KOPT-K1 (cell line): ENCODE measurements around the gene SERHL2.
"Not testable (repeated sequence)": the region's sequence is repeated elsewhere in the genome, so short reads cannot be mapped to it uniquely, and the experiment has no call there.

ENCODE experiments used
- H3K27ac ChIP-seq: fragments of 200-600 bp; sonication (generic); 2 replicates; pipeline ENCODE4 v1.5.1; 2016; ENCODE audit warnings: antibody characterized with exemption, mild to moderate bottlenecking, low read depth, low read length; ENCODE audit not compliant: poor library complexity, severe bottlenecking
- H3K36me3 ChIP-seq: fragments of 200-600 bp; sonication (generic); 2 replicates; pipeline ENCODE4 v1.5.1; 2017; ENCODE audit warnings: antibody characterized with exemption, mild to moderate bottlenecking, low read length, moderate library complexity; ENCODE audit not compliant: insufficient read depth
- H3K9me3 ChIP-seq: fragments of 200-600 bp; sonication (generic); 2 replicates; pipeline ENCODE4 v1.5.1; 2017; ENCODE audit warnings: antibody characterized with exemption, low read length, mild to moderate bottlenecking; ENCODE audit not compliant: insufficient read depth, poor library complexity, severe bottlenecking

SERHL2 gene

DNA sequence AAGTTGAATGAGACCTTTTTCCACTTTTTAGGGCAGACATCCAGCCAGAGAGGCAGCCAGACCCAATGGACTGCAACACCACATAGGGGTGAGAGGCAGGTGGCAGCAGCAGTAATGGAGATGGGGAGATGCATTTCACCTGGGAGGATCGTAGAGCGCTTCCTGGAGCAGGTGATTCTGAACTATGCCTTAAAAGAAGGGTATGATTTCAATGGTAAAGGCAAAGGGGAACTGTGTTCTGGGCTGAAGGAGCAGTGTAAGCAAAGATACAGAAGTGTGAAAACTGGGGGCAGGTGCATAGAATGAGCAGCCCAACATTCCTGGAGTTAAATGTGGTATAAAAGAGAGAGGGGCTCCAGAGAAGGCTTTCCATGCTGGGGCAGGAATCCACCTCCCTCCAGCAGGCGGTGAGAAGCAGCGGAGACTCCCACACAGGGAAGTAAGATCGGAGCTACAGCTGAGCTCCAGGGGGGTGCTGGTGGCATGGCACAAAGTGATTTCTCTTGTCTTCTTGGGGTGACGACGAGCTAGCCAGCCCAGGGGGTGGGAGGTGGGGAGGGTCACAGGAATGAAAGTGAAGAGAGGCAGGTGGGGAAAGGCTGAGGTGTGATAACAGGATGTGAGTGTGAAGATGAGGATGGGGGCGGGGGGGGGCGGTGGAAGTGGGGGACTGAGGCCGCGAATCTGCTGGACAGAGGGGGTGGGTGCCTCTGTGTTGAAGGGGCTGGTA is 4.3 kb upstream of the SERHL2 start:
- H3K27ac ChIP-seq, result peak overlapping the region; percentile 89
- H3K36me3 ChIP-seq, result no peaks in the 10 kb centered on the region
- no peaks in the 10 kb centered on the region for H3K9me3 ChIP-seq

DNA sequence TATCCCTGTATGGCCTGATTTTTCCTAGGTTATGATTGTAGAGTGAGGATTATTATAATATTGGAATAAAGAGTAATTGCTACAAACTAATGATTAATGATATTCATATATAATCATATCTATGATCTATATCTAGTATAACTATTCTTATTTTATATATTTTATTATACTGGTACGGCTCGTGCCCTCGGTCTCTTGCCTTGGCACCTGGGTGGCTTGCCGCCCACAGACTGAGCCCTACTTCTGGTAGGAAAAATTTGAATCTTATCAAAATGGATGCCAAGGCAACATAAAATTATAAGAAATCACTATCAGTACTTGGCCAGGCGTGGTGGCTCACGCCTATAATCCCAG is 1.5 kb upstream of the SERHL2 start:
- H3K27ac ChIP-seq, result peak overlapping the region; percentile 89
- H3K36me3 ChIP-seq, H3K9me3 ChIP-seq: not testable (repeated sequence)

DNA sequence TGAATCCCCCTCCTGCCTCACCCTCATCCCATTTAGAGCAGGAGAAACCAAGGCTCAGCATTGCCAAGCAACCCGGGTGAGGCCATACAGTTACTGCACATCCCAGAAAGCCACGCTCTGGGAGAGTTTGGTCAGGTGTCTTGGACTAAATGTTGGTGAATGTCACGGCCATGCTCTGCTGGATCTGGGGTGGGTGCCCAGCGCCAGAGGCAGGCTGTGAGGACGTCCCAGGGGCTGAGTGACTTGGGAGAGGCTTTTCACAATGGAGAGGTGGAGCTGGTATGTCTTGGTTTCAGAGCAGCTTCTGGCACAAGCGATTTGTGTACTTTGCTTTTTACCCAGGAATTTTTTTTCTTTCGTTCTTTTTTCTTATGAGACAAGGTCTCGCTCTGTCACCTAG is 6.6 kb downstream of the SERHL2 start:
- Histone ChIP-seq H3K36me3 (peaks cover 54% of the 10 kb centered on the region), H3K27ac (peak overlapping the region; percentile 37), H3K9me3 (no peaks in the 10 kb centered on the region)

DNA sequence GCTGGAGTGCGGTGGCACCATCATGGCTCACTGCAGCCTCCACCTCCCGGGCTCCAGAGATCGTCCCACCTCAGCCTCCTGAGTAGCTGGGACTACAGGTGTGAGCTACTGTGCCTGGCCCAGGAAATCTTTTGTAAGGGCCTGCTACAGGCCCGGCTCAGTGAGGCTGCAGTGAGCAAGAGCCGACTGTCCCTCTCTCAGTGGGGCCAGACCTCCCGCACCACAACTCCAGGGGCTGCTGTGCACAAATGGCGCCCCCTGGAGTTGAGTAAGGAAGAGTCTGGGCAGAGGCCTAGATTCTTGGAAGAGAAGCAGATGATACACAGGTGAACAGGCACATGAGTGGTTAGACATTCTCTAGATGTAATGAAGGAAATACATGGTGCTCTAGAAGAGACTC is 7.0 kb downstream of the SERHL2 start:
- H3K9me3 ChIP-seq, result no peaks in the 10 kb centered on the region
- peaks cover 58% of the 10 kb centered on the region for H3K36me3 ChIP-seq
- peak overlapping the region; percentile 37 for H3K27ac ChIP-seq

DNA sequence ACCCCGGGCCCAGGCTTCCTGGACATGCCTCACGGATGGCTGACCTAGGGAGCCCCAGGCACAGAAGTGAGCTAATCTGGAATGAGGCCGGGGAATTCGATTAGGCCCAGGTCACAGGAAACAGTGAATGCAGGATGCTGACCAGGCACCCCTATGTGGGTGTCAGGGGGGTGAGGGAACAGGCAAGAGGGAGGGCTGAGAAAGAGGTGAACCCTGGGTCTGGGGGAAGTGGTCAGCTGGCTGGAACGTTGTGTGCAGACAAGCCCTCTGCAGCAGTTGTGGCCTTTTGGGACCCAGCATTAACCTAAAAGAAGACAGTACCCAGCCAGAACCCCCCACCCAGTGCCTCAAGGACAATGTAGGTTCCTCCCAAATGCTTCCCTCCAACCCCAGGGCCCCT is 8.1 kb downstream of the SERHL2 start:
- no peaks in the 10 kb centered on the region for H3K9me3 ChIP-seq
- peak overlapping the region; percentile 67 for H3K27ac ChIP-seq

DNA sequence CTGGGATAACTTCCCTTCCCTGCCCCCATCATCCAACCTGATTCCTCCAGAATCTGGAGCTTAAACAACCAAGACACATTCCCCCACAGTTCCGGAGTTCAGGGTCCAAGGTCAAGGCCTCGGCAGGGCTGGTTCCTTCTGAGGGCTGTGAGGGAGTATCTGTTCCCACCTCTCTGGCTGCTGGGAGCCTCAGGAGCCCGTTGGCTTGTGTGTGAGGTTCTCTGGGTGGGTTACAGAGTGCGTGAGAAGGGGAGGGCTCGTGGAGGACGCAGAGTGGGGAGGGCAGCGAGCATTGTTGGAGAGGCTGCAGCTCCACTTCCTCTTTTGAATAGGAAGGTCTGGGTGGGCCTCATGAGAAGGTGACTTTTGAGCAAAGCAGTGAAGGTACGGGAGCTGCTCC is 8.5 kb downstream of the SERHL2 start:
- peaks cover 67% of the 10 kb centered on the region for H3K36me3 ChIP-seq
- H3K9me3 ChIP-seq, result no peaks in the 10 kb centered on the region
- H3K27ac ChIP-seq, result peak overlapping the region; percentile 67

More for the DNA sequence above, 8.1 kb downstream of the SERHL2 start:
- H3K36me3 ChIP-seq, result peaks cover 67% of the 10 kb centered on the region

DNA sequence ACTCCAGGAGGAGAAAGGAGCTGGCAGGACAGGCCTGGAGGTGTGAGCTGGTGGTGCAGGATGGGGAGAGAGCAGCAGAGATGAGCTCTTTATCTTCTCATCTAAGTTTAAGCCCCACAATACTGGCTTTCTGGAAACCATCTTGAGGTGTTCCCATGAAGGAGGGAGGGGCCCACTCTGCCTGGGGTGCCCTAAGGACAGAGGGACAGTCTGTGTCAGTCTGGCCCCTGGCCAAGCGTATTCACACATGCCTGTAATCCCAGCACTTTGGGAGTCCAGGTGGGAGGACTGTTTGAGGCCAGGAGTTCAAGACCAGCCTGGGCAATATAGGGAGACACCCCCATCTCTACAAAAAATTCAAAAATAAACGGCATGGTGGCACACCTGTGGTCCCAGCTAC is 8.9 kb downstream of the SERHL2 start:
- peaks cover 67% of the 10 kb centered on the region for H3K36me3 ChIP-seq
- H3K9me3 ChIP-seq, result no peaks in the 10 kb centered on the region
- H3K27ac ChIP-seq, result peak overlapping the region; percentile 67

DNA sequence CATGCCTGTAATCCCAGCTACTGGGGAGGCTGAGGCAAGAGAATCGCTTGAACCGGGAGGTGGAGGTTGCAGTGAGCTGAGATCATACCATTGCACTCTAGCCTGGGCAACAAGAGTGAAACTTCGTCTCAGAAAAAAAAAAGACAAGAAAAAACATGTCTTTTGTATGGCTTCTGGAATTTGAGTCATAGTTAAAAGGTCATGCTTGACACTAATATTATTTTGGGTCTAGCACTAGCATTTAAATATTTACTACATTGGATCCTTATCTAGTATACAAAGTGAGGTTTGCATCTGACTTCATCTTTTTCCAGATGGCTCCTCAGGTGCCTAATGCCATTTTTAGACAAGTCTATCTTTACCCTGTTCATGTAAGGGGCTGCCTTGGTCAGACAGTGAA is 10.2 kb downstream of the SERHL2 start:
- H3K9me3 ChIP-seq, H3K27ac ChIP-seq: not testable (repeated sequence)
- H3K36me3 ChIP-seq, result peaks cover 79% of the 10 kb centered on the region

DNA sequence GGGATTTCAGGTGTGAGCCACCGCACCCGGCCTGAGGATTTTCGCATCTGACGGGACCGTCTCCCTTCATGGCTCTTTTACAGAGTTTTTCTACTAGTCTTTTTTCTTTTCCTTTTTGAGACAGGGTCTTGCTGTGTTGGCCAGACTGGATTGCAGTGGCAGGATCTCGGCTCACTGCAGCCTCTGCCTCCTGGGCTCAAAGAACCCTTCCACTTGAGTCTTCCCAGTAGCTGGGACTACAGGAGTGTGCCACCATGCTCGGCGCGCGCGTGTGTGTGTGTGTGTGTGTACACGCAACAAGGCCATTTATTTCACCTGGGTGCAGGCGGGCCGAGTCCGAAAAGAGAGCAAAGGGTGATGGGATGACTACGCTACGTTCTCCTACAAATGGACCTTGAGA is 10.9 kb downstream of the SERHL2 start:
- no peaks in the 10 kb centered on the region for H3K9me3 ChIP-seq
- peaks cover 87% of the 10 kb centered on the region for H3K36me3 ChIP-seq

DNA sequence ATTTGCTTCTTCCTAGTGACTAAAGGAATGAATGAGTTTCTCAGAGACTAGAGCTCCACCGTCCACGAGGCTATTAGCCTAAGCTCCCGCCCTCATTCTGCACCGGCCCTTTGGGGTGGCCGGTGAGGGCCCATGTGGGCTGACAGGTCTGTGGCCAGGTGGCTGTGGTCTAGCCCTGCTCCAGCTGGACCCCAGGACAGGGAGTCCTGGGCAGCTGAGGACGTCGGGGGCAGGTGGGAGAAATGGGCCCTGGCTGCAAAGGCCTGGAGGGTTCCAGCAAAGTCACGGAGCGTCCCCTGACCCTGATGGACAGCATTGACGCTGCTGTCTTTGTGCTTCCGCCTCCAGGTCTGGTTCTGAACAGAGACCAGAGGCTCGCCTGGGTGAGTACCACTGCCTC is 12.2 kb downstream of the SERHL2 start:
- Histone ChIP-seq H3K36me3 (peaks cover 87% of the 10 kb centered on the region), H3K27ac (no peak overlapping the region), H3K9me3 (no peaks in the 10 kb centered on the region)

More for the DNA sequence above, 10.9 kb downstream of the SERHL2 start:
- no peak overlapping the region for H3K27ac ChIP-seq

DNA sequence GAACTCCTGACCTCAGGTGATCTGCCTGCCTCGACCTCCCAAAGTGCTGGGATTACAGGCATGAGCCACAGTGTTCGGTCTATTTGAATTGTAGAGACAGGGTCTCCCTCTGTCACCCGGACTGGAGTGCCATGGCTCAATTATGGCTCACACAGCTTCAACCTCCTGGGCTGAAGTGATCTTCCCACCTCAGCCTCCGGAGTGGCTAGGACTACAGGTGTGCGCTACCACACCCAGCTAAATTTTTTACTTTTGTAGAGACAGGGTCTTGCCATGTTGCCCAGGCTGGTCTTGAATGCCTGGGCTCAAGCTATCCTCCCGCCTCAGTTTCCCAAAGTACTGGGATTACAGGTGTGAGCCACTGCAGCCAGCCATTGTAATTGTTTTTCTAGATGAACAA is 14.2 kb downstream of the SERHL2 start:
- H3K27ac ChIP-seq, H3K9me3 ChIP-seq: not testable (repeated sequence)
- H3K36me3 ChIP-seq, result peaks cover 87% of the 10 kb centered on the region

DNA sequence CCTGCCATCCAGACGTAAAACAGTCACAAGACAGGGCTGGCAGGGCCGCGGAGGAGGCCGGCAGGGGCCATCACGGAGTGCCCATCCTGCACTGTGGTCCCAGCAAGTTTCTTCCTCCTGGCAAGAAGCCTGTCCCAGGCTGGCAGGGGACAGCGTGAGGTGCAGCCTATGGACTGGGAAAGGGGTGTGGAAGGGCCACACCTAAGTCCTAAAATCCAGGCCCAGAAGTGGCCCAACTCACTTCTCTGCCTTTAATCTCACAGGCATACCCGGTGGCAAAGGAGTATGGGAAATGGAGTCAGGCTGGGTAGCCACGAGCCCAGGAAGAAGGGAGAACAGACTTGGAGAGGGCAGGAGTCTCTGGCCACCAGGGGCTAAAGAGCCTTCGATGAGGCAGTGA is 16.8 kb downstream of the SERHL2 start:
- H3K36me3 ChIP-seq, result peaks cover 81% of the 10 kb centered on the region
- not testable (repeated sequence) for H3K9me3 ChIP-seq, H3K27ac ChIP-seq

DNA sequence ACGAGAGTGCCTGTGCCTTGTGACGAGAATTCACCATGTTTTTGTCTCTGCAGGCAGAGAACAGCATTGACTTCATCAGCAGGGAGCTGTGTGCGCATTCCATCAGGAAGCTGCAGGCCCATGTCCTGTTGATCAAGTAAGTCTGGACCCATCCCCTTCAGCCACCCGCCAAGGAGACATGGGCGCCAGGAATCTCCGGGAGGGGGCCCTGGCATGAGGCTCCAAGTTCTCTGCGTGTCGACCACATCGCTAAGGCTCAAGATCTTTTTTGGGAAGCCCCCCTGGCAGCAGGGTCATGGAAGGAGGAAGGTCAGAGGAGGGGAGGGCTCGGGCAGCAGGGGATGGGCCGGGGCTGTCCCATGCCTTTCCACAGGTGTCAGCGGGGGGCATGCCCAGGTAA is 17.3 kb downstream of the SERHL2 start:
- peaks cover 76% of the 10 kb centered on the region for H3K36me3 ChIP-seq
- H3K27ac ChIP-seq, H3K9me3 ChIP-seq: not testable (repeated sequence)

DNA sequence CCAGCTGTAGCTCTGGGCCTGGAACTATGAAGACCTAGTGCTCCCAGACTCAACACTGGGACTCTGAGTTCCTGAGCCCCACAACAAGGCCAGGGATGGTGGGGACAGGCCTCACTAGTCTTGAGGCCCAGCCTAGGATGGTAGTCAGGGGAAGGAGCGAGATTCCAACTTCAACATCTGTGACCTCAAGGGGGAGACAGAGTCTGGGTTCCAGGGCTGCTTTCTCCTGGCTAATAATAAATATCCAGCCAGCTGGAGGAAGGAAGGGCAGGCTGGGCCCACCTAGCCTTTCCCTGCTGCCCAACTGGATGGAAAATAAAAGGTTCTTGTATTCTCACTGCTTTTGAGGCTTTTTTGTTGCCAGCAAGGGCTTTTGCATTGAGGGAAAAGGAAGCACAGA is 20.3 kb downstream of the SERHL2 start:
- H3K9me3 ChIP-seq, H3K27ac ChIP-seq: not testable (repeated sequence)
- peaks cover 80% of the 10 kb centered on the region for H3K36me3 ChIP-seq

DNA sequence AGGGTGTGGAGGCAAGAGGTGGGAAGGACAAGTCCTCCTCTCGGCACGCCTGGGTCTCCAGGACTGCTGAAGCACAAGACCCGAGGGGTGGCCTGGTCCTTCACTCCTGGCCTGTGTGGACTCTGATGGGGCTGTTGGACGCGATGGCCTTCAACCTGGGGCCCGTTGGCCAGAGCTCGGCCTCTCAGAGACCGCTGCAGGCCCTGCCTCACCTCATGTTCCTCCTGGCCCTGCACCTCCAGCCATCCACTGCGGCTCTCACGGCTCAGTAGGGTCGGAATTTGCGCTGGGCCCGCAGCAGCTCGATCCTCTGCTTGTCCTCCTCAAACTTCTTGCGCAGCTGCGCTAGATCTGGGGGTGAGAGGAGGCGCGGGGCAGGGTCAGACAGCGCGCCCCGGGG is 20.7 kb downstream of the SERHL2 start:
- not testable (repeated sequence) for H3K27ac ChIP-seq, H3K9me3 ChIP-seq
- H3K36me3 ChIP-seq, result peaks cover 80% of the 10 kb centered on the region

DNA sequence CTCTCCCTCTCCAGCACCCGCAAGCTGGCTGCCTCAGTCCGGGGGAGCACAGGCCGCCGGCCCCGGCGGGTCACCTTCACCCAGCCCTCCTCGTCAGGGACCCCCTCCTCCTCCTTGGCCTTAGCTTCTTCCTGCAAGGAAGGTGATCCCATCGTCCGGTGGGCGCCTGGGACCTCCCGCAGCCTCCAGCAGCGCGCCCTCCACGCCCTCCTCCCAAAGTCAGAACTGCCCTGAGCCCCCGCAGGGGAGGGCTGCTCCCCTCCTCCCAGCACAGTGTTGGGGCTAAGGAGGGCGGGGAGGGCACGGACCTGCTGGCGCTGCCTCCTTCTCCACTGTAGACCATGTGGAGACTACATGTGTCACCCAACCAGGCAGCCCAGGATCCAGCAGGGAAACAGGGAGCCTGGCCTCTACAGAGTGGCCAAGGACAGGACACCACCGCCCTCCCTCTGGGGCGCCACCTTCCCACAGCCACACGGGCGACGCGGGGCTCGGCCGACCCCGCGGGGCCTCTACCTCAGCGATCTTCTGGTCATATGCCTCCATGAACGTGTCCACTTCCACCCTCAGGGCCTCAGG is 22.3 kb downstream of the SERHL2 start:
- H3K27ac ChIP-seq, H3K9me3 ChIP-seq: not testable (repeated sequence)
- H3K36me3 ChIP-seq, result peaks cover 71% of the 10 kb centered on the region
